HG03103 (cell line): ENCODE measurements around the gene REST.
A peak's percentile ranks its signal among the peaks of the same experiment; 100 is the strongest.
"Not testable (repeated sequence)": the region's sequence is repeated elsewhere in the genome, so short reads cannot be mapped to it uniquely, and the experiment has no call there.

Experiments used
- ATAC-seq: cut with Tn5 transposase; IDR thresholded peaks from one replicate; pipeline ENCODE4 v1.9.1; 2021; ENCODE audit warnings: low read depth; ENCODE audit not compliant: unreplicated experiment

Gene REST

GRCh38 chr4:56908206-56909085 is 746 bp downstream of the REST start:
- peak; percentile 47 for ATAC-seq

GRCh38 chr4:56909086-56909894 is 1.6 kb downstream of the REST start:
- ATAC-seq, result peak; percentile 26

- no peak for ATAC-seq
These were observed 2.7 kb downstream of the REST start for GRCh38 chr4:56910172-56910967.

GRCh38 chr4:56914336-56914735 is 6.6 kb downstream of the REST start:
- no peak for ATAC-seq

GRCh38 chr4:56914977-56915376 is 7.3 kb downstream of the REST start:
- ATAC-seq, result not testable (repeated sequence)

- no peak for ATAC-seq
These were observed 19.5 kb downstream of the REST start for GRCh38 chr4:56927196-56927595.

GRCh38 chr4:56930638-56931037 is 22.9 kb downstream of the REST start:
- ATAC-seq, result no peak

GRCh38 chr4:56931924-56932323 is 24.2 kb downstream of the REST start:
- ATAC-seq, result no peak

GRCh38 chr4:56937262-56937661 is 29.6 kb downstream of the REST start:
- ATAC-seq, result no peak

- ATAC-seq, result not testable (repeated sequence)
These were observed 32.1 kb downstream of the REST start for GRCh38 chr4:56939826-56940225.

- ATAC-seq, result no peak
These were observed 32.7 kb downstream of the REST start for GRCh38 chr4:56940403-56940802.

- ATAC-seq, result no peak
These were observed 33.3 kb downstream of the REST start for GRCh38 chr4:56940971-56941370.

GRCh38 chr4:56941403-56941802 is 33.7 kb downstream of the REST start:
- ATAC-seq, result no peak

- no peak for ATAC-seq
These were observed 46.2 kb downstream of the REST start for GRCh38 chr4:56953680-56954520.

GRCh38 chr4:56958111-56958517 is 50.4 kb downstream of the REST start:
- ATAC-seq, result no peak

GRCh38 chr4:56959100-56959499 is 51.4 kb downstream of the REST start:
- ATAC-seq, result no peak

GRCh38 chr4:56961107-56961500 is 53.4 kb downstream of the REST start:
- no peak for ATAC-seq

GRCh38 chr4:56971383-56971782 is 63.7 kb downstream of the REST start:
- no peak for ATAC-seq

GRCh38 chr4:56972389-56972788 is 64.7 kb downstream of the REST start:
- no peak for ATAC-seq

GRCh38 chr4:56972809-56973208 is 65.1 kb downstream of the REST start:
- ATAC-seq, result no peak
